SKM-1 (cell line): ENCODE results near the gene ZMYND19.
A peak's percentile ranks its signal among the peaks of the same experiment; 100 is the strongest.
"Not testable (repeated sequence)": the region's sequence is repeated elsewhere in the genome, so short reads cannot be mapped to it uniquely, and the experiment has no call there.

Source experiments
- DNase-seq: peaks from one replicate; lab custom pipeline; 2025; ENCODE audit not compliant: unreplicated experiment; lab: John Stamatoyannopoulos, UW

Gene ZMYND19

DNA sequence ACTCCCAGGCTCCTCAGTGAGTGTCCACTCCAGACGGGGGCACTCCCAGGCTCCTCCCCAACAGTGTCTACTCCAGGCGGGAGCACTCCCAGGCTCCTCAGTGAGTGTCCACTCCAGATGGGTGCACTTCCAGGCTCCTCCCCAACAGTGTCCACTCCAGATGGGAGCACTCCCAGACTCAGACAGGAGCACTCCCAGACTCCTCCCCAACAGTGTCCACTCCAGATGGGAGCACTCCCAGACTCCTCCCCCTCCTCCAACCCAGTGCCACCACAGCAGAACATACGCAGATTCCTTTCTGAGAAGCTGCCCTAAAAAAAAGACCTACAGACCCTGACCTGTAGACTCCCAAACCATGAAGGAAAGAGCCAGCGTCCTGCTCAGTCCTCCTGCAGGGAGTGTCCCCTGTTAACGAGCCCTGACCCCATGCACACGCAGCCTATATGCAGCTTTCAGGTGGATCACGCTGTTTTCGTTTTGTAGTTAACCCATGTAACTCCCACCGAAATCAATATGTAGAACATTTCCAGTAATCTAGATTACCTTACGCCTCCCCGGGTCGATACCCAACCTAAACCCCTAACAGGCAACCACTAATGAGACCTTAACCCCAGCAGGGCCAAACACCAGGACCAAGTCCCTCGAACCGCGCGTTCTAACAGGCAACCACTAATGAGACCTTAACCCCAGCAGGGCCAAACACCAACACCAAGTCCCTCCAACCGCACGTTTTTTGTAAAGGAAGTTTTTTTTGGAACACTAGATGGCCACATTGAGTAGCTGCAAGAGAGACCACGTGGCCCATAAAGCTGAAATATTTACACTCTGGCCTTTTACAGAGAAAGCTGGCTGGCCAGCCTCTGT lies 55.8 kb downstream of the ZMYND19 start:
- DNase-seq: peak; percentile 62

DNA sequence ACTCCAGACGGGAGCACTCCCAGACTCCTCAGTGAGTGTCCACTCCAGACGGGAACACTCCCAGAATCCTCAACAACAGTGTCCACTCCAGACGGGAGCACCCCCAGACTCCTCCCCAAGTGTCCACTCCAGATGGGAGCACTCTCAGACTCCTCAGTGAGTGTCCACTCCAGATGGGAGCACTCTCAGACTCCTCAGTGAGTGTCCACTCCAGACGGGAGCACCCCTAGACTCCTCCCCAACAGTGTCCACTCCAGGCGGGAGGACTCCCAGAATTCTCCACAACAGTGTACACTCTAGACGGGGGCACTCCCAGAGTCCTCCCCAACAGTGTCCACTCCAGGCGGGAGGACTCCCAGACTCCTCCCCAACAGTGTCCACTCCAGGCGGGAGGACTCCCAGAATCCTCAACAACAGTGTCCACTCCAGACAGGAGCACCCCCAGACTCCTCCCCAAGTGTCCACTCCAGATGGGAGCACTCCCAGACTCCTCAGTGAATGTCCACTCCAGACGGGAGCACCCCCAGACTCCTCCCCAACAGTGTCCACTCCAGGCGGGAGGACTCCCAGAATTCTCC lies 57.3 kb downstream of the ZMYND19 start:
- DNase-seq: not testable (repeated sequence)
